ENCODE results near the gene FGFBP2. TPM values are rescaled to one million over a fixed set of nuclear protein-coding genes. Genes with fewer than 3 reads are reported as not detected.

The FGFBP2 gene
- not detected in 2 replicates for total RNA-seq

GRCh38 chr4:15963001-15963451, at the start of gene FGFBP2:
FGFBP2 (minus strand) TSS chr4:15963175; CDS start chr4:15963129, 46 bp downstream.

DNA sequence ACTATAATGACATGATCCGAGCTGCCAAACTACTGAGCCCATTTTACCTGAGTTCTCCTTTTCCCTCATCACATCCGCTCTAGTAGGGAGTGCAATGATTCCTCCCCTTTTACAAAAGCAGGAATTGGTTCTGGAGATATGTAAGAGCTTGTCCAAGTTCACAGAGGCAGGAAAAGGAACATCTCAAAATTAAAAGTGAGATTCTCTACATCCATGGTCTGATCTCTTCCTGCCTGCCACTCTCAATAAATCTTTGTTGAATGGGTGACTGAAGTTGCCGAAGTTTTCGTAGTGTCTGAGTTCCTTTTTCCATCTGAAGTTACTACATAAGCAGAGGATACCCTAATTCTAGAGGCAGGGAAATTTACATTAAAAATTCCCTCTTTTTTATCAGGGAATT, 24.3 kb downstream of the FGFBP2 start, which contains the start of gene FGFBP1:
Gene FGFBP1, minus strand, starts transcription at position 101 of the 400 bp plus-strand sequence. CDS start 2,108 bp downstream, outside the sequence.

Other genes with a start within 250 kb of the FGFBP2 start
- gene CD38, start 184.8 kb downstream of the FGFBP2 start, total RNA-seq, result 0.48 and 0.98 TPM in 2 replicates
- not detected in 2 replicates for gene FGFBP1, start 24.4 kb downstream of the FGFBP2 start, total RNA-seq
- gene PROM1, start 120.8 kb upstream of the FGFBP2 start, total RNA-seq, result 0.10 TPM in 1 of 2 replicates, not detected in the other

All from vein endothelial cell (primary cell).